Heart right ventricle (tissue), 16 donors: Measurements from ENCODE around the gene PNP. TPM values are rescaled to one million over a fixed set of nuclear protein-coding genes. Genes with fewer than 3 reads are reported as not detected.

ENCODE experiments used
- ATAC-seq, 8 donors: fragments of 200-7000 bp; cut with Tn5 transposase; one replicate each; pipeline ENCODE4 v1.9.1; 2020; ENCODE audit warnings: mild to moderate bottlenecking in 8 of 8, moderate library complexity in 8 of 8, moderate number of reproducible peaks in 1 of 8
- DNase-seq, 2 donors: peaks; one replicate each; pipeline ENCODE4 v3.0.0-alpha.2; 2020
- H3K27ac ChIP-seq, 10 donors: fragments of 200-600 bp; sonication (generic) in 2 of 10; one replicate each; pipeline versions ENCODE4 v1.5.0 to v1.8.0; 2020 to 2022; ENCODE audit warnings: mild to moderate bottlenecking in 3 of 10
- H3K27me3 ChIP-seq, 7 donors: fragments of 200-600 bp; one replicate each; pipeline ENCODE4 v1.8.0; 2021 to 2022; ENCODE audit warnings: mild to moderate bottlenecking in 2 of 7
- H3K36me3 ChIP-seq, 9 donors: fragments of 200-600 bp; sonication (generic) in 1 of 9; one replicate each; pipeline versions ENCODE4 v1.5.0 to v1.8.0; 2020 to 2022; ENCODE audit warnings: mild to moderate bottlenecking in 2 of 9
- H3K4me1 ChIP-seq, 9 donors: fragments of 200-600 bp; sonication (generic) in 1 of 9; one replicate each; pipeline versions ENCODE4 v1.5.0 to v1.8.0; 2020 to 2022; ENCODE audit warnings: mild to moderate bottlenecking in 4 of 9
- H3K4me3 ChIP-seq, 10 donors: fragments of 200-600 bp; sonication (generic) in 2 of 10; one replicate each; pipeline versions ENCODE4 v1.5.0 to v1.8.0; 2020 to 2022; ENCODE audit warnings: mild to moderate bottlenecking in 7 of 10, moderate library complexity in 2 of 10
- H3K9me3 ChIP-seq, 11 donors: fragments of 200-600 bp in 10 of 11; sonication (generic) in 2 of 11; one replicate each; pipeline versions ENCODE4 v1.5.0 to v1.8.0; 2013 to 2022; ENCODE audit warnings: mild to moderate bottlenecking in 2 of 11, control low read depth in 1 of 11, moderate library complexity in 1 of 11
- WGBS, 2 donors: extraction: QIAGEN DNeasy Blood & Tissue Kit; methylation state at CpG; one replicate each; pipeline ENCODE4 v1.1.7; 2013; ENCODE audit warnings: inconsistent platforms in 1 of 2; 5-methylcytosine and 5-hydroxymethylcytosine counted together
- intact Hi-C, 10 donors: fragments of 100-400 bp; cut with DNase I; formaldehyde crosslinking; loops; one replicate each; pipeline versions ENCODE4 v1.11.1 to v1.14.2; 2022
- polyA plus RNA-seq, 2 donors: library from polyadenylated mRNA; stranded (reverse); fragments of 200-250 nt; gene quantifications; one replicate each; pipeline ENCODE4 v1.2.3, GENCODE V29; 2013
- total RNA-seq, 10 donors: library from RNA; stranded (reverse); fragmentation: NEBNext Ultra II Directional in 3 of 10; extraction: Animal tissue kit (Norgen Biotek cat#: 25700) in 3 of 10; gene quantifications; one replicate each; pipeline versions ENCODE4 v1.2.1 to v1.2.4, GENCODE V29; 2021 to 2023
- TF ChIP-seq, protein P1 (sequence below), 9 donors: fragments of 200-600 bp; sonication (generic) in 2 of 9; IDR thresholded peaks; one replicate each; pipeline versions ENCODE4 v1.5.0 to v1.8.0; 2021 to 2022; ENCODE audit warnings: antibody characterized with exemption in 9 of 9, mild to moderate bottlenecking in 5 of 9, moderate library complexity in 1 of 9
- donor health status: Arrhythmogenic right ventricular cardiomyopathy.
- donor health status: ischemic (EF 13 %, LVEDD 7.1; RV severe dilation, severe dysfunction).
- donor health status: healthy with polysubstance abuse.
- donor health status: DM: no; HTN: yes; CAD: no.
- donor health status: DM: no; HTN: no; CAD: no.
- donor health status: ischemic (EF 25% LVEDD 6.9; RV normal size, moderate dysfunction).
- donor health status: ischemic (EF 25% LVEDD 5.7; RV mildly dilated, moderate dysfunction).
- donor health status: healthy.
- donor health status: DM: yes; HTN: yes; CAD: no.
- donor health status: Ischemic cardiomyopathy.
- donor health status: ischemic (EF 35%, LVEDD 5.7; RV mildly dilated, moderate dysfunction).
- donor health status: nonischemic (EF 11% LVEDD 7.7; RV severe dilation, severe dysfunction).
- donor health status: DM: yes; HTN: yes; CAD: no.
- donor health status: PGD.
- donor health status: ischemic (EF 29% LVEDD 5.4; RV normal size, mild dysfunction).
- donor health status: nonischemic (EF 23%, LVEDD 6.1; RV moderate dilation, normal function).

Gene PNP
- total and polyA plus RNA-seq, 12 donors = 5.0 to 33.7 (median 8.6) TPM

DNA sequence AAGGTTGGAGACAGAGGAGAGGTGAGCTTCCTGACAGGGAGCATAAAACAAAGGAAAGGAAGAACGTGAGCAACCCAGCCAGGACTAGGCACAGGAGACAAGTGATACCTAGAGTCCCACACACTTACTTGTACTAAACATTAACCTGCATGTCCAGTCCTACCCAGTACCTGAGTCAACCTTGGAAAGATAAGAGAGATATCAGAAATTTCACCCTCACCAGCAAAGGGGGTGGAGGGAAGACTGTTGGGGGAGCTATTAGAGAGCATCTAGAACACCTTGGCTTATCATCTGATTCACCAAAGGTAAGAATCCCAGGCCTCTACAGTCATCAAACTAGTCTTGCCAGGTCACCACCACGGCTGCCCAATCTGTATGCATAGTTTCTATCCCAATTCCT, 44.4 kb upstream of the PNP start:
- H3K4me1 ChIP-seq = peaks cover 0 to 28% (median 2%) of the 10 kb centered on the region in 9 donors
- peaks cover 0 to 8% (median 0%) of the 10 kb centered on the region in 9 donors for H3K36me3 ChIP-seq
- no peak overlapping the region for H3K4me3 ChIP-seq
- 32 to 53% methylated on average over 2 of the region's 2 CpGs for WGBS, 2 donors
- H3K9me3 ChIP-seq = no peaks in the 10 kb centered on the region
- H3K27ac ChIP-seq = no peak overlapping the region
- DNase-seq = no peak
- intact Hi-C loops = no loop called here
- TF ChIP-seq, protein P1, sequence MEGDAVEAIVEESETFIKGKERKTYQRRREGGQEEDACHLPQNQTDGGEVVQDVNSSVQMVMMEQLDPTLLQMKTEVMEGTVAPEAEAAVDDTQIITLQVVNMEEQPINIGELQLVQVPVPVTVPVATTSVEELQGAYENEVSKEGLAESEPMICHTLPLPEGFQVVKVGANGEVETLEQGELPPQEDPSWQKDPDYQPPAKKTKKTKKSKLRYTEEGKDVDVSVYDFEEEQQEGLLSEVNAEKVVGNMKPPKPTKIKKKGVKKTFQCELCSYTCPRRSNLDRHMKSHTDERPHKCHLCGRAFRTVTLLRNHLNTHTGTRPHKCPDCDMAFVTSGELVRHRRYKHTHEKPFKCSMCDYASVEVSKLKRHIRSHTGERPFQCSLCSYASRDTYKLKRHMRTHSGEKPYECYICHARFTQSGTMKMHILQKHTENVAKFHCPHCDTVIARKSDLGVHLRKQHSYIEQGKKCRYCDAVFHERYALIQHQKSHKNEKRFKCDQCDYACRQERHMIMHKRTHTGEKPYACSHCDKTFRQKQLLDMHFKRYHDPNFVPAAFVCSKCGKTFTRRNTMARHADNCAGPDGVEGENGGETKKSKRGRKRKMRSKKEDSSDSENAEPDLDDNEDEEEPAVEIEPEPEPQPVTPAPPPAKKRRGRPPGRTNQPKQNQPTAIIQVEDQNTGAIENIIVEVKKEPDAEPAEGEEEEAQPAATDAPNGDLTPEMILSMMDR (IDR thresholded peaks at IDR 0.05) = no peak
- H3K27me3 ChIP-seq = no peaks in the 10 kb centered on the region
- no peak for ATAC-seq

DNA sequence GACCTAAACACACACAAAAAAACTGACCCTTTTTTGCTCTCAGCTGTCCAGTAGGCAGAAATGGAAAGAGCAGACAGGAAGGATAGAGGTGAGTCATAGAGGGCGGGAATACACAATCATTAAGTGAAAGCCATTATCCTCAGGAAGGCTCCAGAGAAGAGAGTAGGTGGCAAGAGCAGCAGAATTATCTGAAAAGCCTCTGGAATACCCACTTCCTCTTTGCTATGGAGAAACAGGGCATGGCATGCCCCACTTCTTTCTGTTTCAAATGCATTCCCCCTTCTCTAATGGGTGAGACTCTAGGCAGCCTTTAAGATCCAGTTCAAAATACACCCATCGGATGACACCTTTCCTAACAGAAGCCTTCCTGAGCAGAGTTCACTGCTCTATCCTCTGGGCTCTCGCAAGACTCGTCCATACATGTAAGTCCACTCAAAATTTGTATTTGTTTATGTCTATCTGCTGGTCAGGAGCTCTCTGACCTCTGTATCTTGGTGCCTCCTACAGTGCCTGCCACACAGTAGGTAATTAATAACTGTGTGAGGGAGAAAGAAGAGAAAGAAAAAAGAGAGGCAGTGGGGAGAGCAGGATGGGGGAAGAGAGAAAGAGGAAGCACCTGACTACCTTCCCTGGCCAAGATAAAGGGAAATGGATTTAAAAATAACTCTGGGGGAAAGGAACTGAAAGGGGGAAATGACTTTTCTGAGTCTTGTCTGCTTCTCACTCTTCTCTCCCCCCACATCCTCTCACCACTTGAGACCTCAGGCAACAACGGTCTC, 41.8 kb upstream of the PNP start:
- ATAC-seq (peak in 7 of 8 donors; percentile 45 to 73 (median 51)), DNase-seq (no peak)
- H3K27ac ChIP-seq = peak overlapping the region in 4 of 10 donors; percentile 6 to 74 (median 38)
- intact Hi-C loops = no loop called here
- H3K36me3 ChIP-seq = peaks cover 0 to 12% (median 0%) of the 10 kb centered on the region in 9 donors
- H3K4me1 ChIP-seq = peaks cover 0 to 36% (median 9%) of the 10 kb centered on the region in 9 donors
- WGBS, 2 donors = 65 to 72% methylated on average over 5 of the region's 5 CpGs
- TF ChIP-seq, protein P1 (IDR thresholded peaks at IDR 0.05) = no peak
- H3K9me3 ChIP-seq = no peaks in the 10 kb centered on the region
- H3K27me3 ChIP-seq = no peaks in the 10 kb centered on the region
- peak overlapping the region in 1 of 10 donors; percentile 26 for H3K4me3 ChIP-seq

DNA sequence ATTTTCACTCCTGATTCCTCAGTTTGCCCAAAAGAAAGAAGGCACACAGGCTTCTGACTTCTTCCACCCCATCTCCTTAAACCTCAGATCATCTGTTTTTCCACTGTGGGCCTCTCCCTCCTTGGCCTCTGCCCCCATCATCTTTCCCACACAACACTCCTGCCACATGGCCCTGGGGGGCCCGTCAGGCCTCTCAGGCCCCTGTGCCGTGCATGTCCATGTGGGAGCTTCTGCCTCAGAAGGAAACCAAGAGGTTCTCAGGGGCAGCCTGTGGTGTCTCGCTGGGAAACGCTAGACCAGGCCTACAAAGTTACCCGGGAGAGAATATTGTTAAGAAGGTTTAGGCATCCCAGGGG, 41.2 kb upstream of the PNP start:
- H3K27ac ChIP-seq = peak overlapping the region in 2 of 10 donors; percentile 64 to 74
- intact Hi-C loops = no loop called here
- no peak overlapping the region for H3K4me3 ChIP-seq
- ATAC-seq = no peak
- TF ChIP-seq, protein P1 (IDR thresholded peaks at IDR 0.05) = no peak
- no peaks in the 10 kb centered on the region for H3K9me3 ChIP-seq
- peaks cover 0 to 12% (median 0%) of the 10 kb centered on the region in 9 donors for H3K36me3 ChIP-seq
- WGBS, 2 donors = 81 to 86% methylated on average over 5 of the region's 5 CpGs
- DNase-seq = no peak
- H3K27me3 ChIP-seq = no peaks in the 10 kb centered on the region
- peaks cover 0 to 36% (median 9%) of the 10 kb centered on the region in 9 donors for H3K4me1 ChIP-seq

DNA sequence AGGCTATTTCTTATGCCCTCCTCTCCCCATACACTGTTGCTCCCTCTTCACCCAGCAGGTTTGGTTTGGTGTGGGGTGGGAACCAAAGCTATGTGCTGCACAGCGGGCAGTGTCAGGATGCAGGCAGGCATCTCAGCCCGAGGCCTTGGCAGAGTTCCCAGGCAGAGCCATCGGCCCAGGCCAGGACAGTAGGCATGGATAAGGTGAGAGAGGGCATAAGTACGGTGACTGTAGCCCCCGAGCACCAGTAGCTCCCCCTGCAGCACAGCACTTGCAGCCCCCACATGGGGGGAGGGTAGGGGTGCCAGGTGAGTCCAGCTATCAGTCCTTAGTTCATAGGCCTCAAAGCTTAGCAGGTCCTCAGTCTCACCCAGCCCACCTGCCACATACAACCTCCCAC, 40.4 kb upstream of the PNP start:
- Histone ChIP-seq H3K36me3 (peaks cover 0 to 12% (median 0%) of the 10 kb centered on the region in 9 donors), H3K4me3 (no peak overlapping the region), H3K4me1 (peaks cover 0 to 36% (median 9%) of the 10 kb centered on the region in 9 donors), H3K9me3 (no peaks in the 10 kb centered on the region), H3K27ac (no peak overlapping the region), H3K27me3 (no peaks in the 10 kb centered on the region)
- DNase-seq = no peak
- ATAC-seq = peak in 3 of 8 donors; percentile 29 to 38 (median 31)
- whole genome bisulfite sequencing, 2 donors = 36 to 41% methylated on average over 5 of the region's 5 CpGs
- intact Hi-C loops = no loop called here
- TF ChIP-seq, protein P1 (IDR thresholded peaks at IDR 0.05) = no peak
